SK-N-SH treated with all-trans-retinoic acid at 6 μM for 48 hours (cell line): ENCODE results near the gene ACSL1.

Experiments used
- CSDC2 ChIP-seq: fragments of 250-450 bp; sonication (Bioruptor Pico); IDR thresholded peaks from 2 replicates; pipeline ENCODE4 v1.5.0; 2020; ENCODE audit warnings: mild to moderate bottlenecking, moderate library complexity
- ESRRG ChIP-seq: fragments of 250-450 bp; sonication (Bioruptor Pico); IDR thresholded peaks from 2 replicates; pipeline ENCODE4 v1.6.1; 2021; ENCODE audit warnings: mild to moderate bottlenecking
- GLIS3 ChIP-seq: fragments of 250-450 bp; sonication (Bioruptor Pico); IDR thresholded peaks from 2 replicates; pipeline ENCODE4 v1.5.0; 2020; ENCODE audit warnings: mild to moderate bottlenecking, moderate library complexity
- TOX ChIP-seq: fragments of 250-450 bp; sonication (Bioruptor Pico); IDR thresholded peaks from 2 replicates; pipeline ENCODE4 v1.8.0; 2021; ENCODE audit warnings: mild to moderate bottlenecking, moderate library complexity, borderline replicate concordance
- ZFP3 ChIP-seq: fragments of 250-450 bp; sonication (Bioruptor Pico); IDR thresholded peaks from 2 replicates; pipeline ENCODE4 v1.5.0; 2020; ENCODE audit warnings: mild to moderate bottlenecking, moderate library complexity
- ZFP30 ChIP-seq: fragments of 450-650 bp; formaldehyde crosslinking; IDR thresholded peaks from 2 replicates; pipeline ENCODE4 v1.5.0; 2022; ENCODE audit warnings: mild to moderate bottlenecking, moderate library complexity
- TF ChIP-seq, protein P1 (sequence below): fragments of 250-450 bp; sonication (Bioruptor Pico); IDR thresholded peaks from 2 replicates; pipeline ENCODE4 v1.5.1; 2020; ENCODE audit warnings: low read depth, mild to moderate bottlenecking, moderate library complexity

DNA sequence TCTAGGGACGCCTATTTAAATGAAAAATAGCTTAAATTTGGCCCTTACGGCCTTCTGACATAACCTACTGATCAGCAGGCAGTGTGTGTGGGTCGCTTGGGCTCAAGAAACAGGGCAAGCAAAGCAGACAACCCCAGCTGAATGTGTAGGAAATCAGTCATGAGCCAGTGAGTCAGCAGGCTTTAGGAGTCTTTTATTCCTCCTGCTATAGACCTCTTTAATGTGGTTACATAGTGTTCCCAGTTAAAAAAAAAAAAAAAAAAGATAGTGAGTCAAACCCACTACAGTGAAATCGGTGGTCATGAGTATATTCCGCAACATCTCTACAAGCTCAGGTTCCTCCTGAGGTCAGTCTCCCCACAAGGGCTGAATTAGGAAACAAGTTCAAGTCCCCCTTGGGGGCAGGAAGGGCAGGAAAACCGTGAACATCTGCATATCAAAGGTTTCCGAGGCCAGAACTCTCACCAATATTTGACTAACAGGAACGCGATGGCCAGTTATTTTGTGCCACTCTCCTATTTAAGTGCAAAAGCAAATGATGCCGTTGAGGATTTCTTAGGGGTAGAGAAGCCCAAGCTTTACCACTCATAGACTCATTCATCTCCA, 32.7 kb downstream of the ACSL1 start:
- no peak for TF ChIP-seq TOX (CRISPR knock-in tag)
- no peak for TF ChIP-seq ZFP30 (CRISPR knock-in tag)
- TF ChIP-seq ESRRG (CRISPR knock-in tag) = no peak
- TF ChIP-seq CSDC2 (CRISPR knock-in tag) = no peak
- no peak for TF ChIP-seq GLIS3 (CRISPR knock-in tag)
- no peak for TF ChIP-seq ZFP3
- TF ChIP-seq, protein P1, sequence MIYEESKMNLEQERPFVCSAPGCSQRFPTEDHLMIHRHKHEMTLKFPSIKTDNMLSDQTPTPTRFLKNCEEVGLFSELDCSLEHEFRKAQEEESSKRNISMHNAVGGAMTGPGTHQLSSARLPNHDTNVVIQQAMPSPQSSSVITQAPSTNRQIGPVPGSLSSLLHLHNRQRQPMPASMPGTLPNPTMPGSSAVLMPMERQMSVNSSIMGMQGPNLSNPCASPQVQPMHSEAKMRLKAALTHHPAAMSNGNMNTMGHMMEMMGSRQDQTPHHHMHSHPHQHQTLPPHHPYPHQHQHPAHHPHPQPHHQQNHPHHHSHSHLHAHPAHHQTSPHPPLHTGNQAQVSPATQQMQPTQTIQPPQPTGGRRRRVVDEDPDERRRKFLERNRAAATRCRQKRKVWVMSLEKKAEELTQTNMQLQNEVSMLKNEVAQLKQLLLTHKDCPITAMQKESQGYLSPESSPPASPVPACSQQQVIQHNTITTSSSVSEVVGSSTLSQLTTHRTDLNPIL = no peak
